ENCODE results near the gene GC.
"Not testable (repeated sequence)": the region's sequence is repeated elsewhere in the genome, so short reads cannot be mapped to it uniquely, and the experiment has no call there.

DNA sequence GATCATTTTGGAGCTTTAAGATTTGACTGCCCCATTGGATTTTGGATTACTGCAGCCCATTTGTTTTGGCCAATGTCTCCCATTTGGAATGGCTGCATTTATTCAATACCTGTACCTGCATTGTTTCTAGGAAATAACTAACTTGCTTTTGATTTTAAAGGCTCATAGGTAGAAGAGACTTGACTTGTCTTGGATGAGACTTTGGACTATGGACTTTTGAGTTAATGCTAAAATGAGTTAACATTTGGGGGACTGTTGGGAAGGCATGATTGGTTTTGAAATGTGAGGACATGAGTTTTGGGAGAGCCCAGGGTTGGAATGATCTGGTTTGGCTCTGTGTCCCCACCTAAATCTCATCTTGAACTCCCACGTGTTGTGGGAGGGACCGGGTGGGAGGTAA, 45.1 kb downstream of the GC start:
- TF ChIP-seq, protein P1, sequence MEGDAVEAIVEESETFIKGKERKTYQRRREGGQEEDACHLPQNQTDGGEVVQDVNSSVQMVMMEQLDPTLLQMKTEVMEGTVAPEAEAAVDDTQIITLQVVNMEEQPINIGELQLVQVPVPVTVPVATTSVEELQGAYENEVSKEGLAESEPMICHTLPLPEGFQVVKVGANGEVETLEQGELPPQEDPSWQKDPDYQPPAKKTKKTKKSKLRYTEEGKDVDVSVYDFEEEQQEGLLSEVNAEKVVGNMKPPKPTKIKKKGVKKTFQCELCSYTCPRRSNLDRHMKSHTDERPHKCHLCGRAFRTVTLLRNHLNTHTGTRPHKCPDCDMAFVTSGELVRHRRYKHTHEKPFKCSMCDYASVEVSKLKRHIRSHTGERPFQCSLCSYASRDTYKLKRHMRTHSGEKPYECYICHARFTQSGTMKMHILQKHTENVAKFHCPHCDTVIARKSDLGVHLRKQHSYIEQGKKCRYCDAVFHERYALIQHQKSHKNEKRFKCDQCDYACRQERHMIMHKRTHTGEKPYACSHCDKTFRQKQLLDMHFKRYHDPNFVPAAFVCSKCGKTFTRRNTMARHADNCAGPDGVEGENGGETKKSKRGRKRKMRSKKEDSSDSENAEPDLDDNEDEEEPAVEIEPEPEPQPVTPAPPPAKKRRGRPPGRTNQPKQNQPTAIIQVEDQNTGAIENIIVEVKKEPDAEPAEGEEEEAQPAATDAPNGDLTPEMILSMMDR (IDR thresholded peaks at IDR 0.05) = not testable (repeated sequence)
- TF ChIP-seq ZFX (IDR thresholded peaks at IDR 0.05; ENCODE audit: borderline replicate concordance) = not testable (repeated sequence)
